ENCODE measurements around the gene PC.
A peak's percentile ranks its signal among the peaks of the same experiment; 100 is the strongest.

PC gene

GRCh38 chr11:66864924-66865697 is 93.1 kb downstream of the PC start:
- DNase-seq = no peak

GRCh38 chr11:66864172-66864901 is 93.8 kb downstream of the PC start:
- DNase-seq = no peak

- DNase-seq = no peak
These were observed 94.6 kb downstream of the PC start for GRCh38 chr11:66863428-66864125.

- DNase-seq = no peak
These were observed 95.6 kb downstream of the PC start for GRCh38 chr11:66862559-66863037.

GRCh38 chr11:66861774-66862558 is 96.2 kb downstream of the PC start:
- DNase-seq = no peak

GRCh38 chr11:66861038-66861773 is 97.0 kb downstream of the PC start:
- DNase-seq = no peak

- DNase-seq = no peak
These were observed 97.7 kb downstream of the PC start for GRCh38 chr11:66860449-66860831.

- DNase-seq = no peak
These were observed 98.3 kb downstream of the PC start for GRCh38 chr11:66859686-66860448.

GRCh38 chr11:66858939-66859685 is 99.1 kb downstream of the PC start:
- DNase-seq = no peak

GRCh38 chr11:66858186-66858938 is 99.8 kb downstream of the PC start:
- DNase-seq = no peak

- DNase-seq = no peak
These were observed 100.3 kb downstream of the PC start for GRCh38 chr11:66857927-66858185.

- no peak for DNase-seq
These were observed 100.8 kb downstream of the PC start for GRCh38 chr11:66857234-66857926.

- DNase-seq = no peak
These were observed 101.5 kb downstream of the PC start, which contains the start of gene LRFN4 for GRCh38 chr11:66856496-66857233. TSS of gene LRFN4 (plus strand) at chr11:66857064. CDS start at chr11:66857745, 681 bp downstream.

GRCh38 chr11:66855574-66856495 is 102.3 kb downstream of the PC start:
- peak; percentile 91 for DNase-seq

GRCh38 chr11:66854729-66855211 is 103.4 kb downstream of the PC start:
- DNase-seq = no peak

GRCh38 chr11:66854231-66854661 is 103.9 kb downstream of the PC start:
- DNase-seq = no peak

Measured in fibroblast of upper back skin (primary cell).